CD1c-positive myeloid dendritic cell (primary cell): ENCODE measurements around the gene BMPR1B.

ENCODE experiments used
- DNase-seq: peaks from one replicate; pipeline ENCODE4 v3.0.0-alpha.2; 2016; ENCODE audit errors: extremely low spot score

The BMPR1B gene

GRCh38 chr4:95038791-95039190 lies 281.0 kb downstream of the BMPR1B start:
- no peak for DNase-seq

GRCh38 chr4:95044324-95044837 lies 286.6 kb downstream of the BMPR1B start:
- no peak for DNase-seq

- DNase-seq: no peak
Measured at GRCh38 chr4:95045429-95045828, 287.7 kb downstream of the BMPR1B start.

- no peak for DNase-seq
Measured at GRCh38 chr4:95048296-95048695, 290.5 kb downstream of the BMPR1B start.

GRCh38 chr4:95049551-95050233 lies 291.9 kb downstream of the BMPR1B start:
- DNase-seq: no peak

GRCh38 chr4:95050980-95051701 lies 293.4 kb downstream of the BMPR1B start:
- DNase-seq: no peak

GRCh38 chr4:95051702-95052020 lies 293.9 kb downstream of the BMPR1B start:
- DNase-seq: no peak

- DNase-seq: no peak
Measured at GRCh38 chr4:95058991-95059390, 301.2 kb downstream of the BMPR1B start.

- DNase-seq: no peak
Measured at GRCh38 chr4:95059663-95060062, 301.9 kb downstream of the BMPR1B start.

GRCh38 chr4:95061220-95061619 lies 303.5 kb downstream of the BMPR1B start:
- DNase-seq: peak; percentile 4

GRCh38 chr4:95061801-95062200 lies 304.0 kb downstream of the BMPR1B start:
- DNase-seq: peak; percentile 22

- no peak for DNase-seq
Measured at GRCh38 chr4:95066050-95066449, 308.3 kb downstream of the BMPR1B start.

- DNase-seq: no peak
Measured at GRCh38 chr4:95068401-95068800, 310.6 kb downstream of the BMPR1B start.

GRCh38 chr4:95068818-95069478 lies 311.2 kb downstream of the BMPR1B start:
- DNase-seq: no peak

- no peak for DNase-seq
Measured at GRCh38 chr4:95071851-95072250, 314.1 kb downstream of the BMPR1B start.

GRCh38 chr4:95073646-95074045 lies 315.9 kb downstream of the BMPR1B start:
- DNase-seq: no peak

- no peak for DNase-seq
Measured at GRCh38 chr4:95077864-95078263, 320.1 kb downstream of the BMPR1B start.

- DNase-seq: no peak
Measured at GRCh38 chr4:95080969-95081368, 323.2 kb downstream of the BMPR1B start.

GRCh38 chr4:95084584-95084983 lies 326.8 kb downstream of the BMPR1B start:
- DNase-seq: no peak

- no peak for DNase-seq
Measured at GRCh38 chr4:95085124-95085833, 327.5 kb downstream of the BMPR1B start.

GRCh38 chr4:95086551-95086950 lies 328.8 kb downstream of the BMPR1B start:
- no peak for DNase-seq
